Right cardiac atrium (tissue), 5 donors: ENCODE results near the gene LRRC36. TPM values are rescaled to one million over a fixed set of nuclear protein-coding genes. Genes with fewer than 3 reads are reported as not detected.

Experiments
- ATAC-seq, 2 donors: fragments of 200-7000 bp; cut with Tn5 transposase; one replicate each; pipeline versions ENCODE4 v1.8.0 to v1.9.1; 2020; ENCODE audit warnings: moderate library complexity in 2 of 2, mild to moderate bottlenecking in 1 of 2
- DNase-seq, 3 donors: peaks; one replicate each; pipeline ENCODE4 v3.0.0-alpha.2; 2020
- H3K27ac ChIP-seq: one replicate; pipeline ENCODE4 v1.5.1; 2013; ENCODE audit warnings: mild to moderate bottlenecking, low read length, control low read depth, moderate library complexity
- H3K27me3 ChIP-seq: one replicate; pipeline ENCODE4 v1.6.1; 2013; ENCODE audit not compliant: control insufficient read depth, insufficient read depth
- H3K4me1 ChIP-seq: one replicate; pipeline ENCODE4 v1.6.1; 2013; ENCODE audit warnings: low read length; ENCODE audit not compliant: control insufficient read depth, insufficient read depth
- H3K4me3 ChIP-seq: one replicate; pipeline ENCODE4 v1.5.1; 2013; ENCODE audit warnings: low read length, control low read depth
- H3K9me3 ChIP-seq: one replicate; pipeline ENCODE4 v1.6.1; 2013; ENCODE audit warnings: low read length; ENCODE audit not compliant: control insufficient read depth
- WGBS: extraction: QIAGEN DNeasy Blood & Tissue Kit; methylation state at CpG from one replicate; pipeline ENCODE4 v1.1.7; 2013; 5-methylcytosine and 5-hydroxymethylcytosine counted together
- intact Hi-C, 4 donors: fragments of 100-400 bp; cut with DNase I; formaldehyde crosslinking; loops; one replicate each; pipeline versions ENCODE4 v1.11.0 to v1.14.0; 2022 to 2023
- long read RNA-seq, 4 donors: library from polyadenylated mRNA; unstranded; transcript quantifications; one replicate each; pipeline ENCODE4 v2.0.0, GENCODE V29; 2020 to 2021
- polyA plus RNA-seq: library from polyadenylated mRNA; stranded (reverse); fragments of 200-250 nt; gene quantifications from one replicate; pipeline ENCODE4 v1.2.3, GENCODE V29; 2013
- total RNA-seq, 4 donors: library from RNA; stranded (reverse); fragmentation: NEBNext Ultra II Directional; extraction: Animal tissue kit (Norgen Biotek cat#: 25700); gene quantifications; one replicate each; pipeline ENCODE4 v1.2.1, GENCODE V29; 2021
- donor health status: healthy with polysubstance abuse.
- donor health status: DM: no; HTN: yes; CAD: no.
- donor health status: DM: no; HTN: no; CAD: no.
- donor health status: DM: no; HTN: yes; CAD: no; lungs with severe emphysema.
- donor health status: DM: yes; HTN: yes; CAD: no.

The LRRC36 gene
- total RNA-seq (under 1 TPM; 0.11 to 0.42 (median 0.29) TPM), polyA plus RNA-seq (0.36 TPM)
- long read RNA-seq, donor 1, result 0 reads
- long read RNA-seq, donor 2, result 0 reads
- long read RNA-seq, donor 3, result 0 reads
- long read RNA-seq, donor 4, result 0 reads

GRCh38 chr16:67326472-67327309, at the start of gene LRRC36, which contains the start of gene KCTD19:
Gene LRRC36, plus strand, starts transcription at chr16:67326815. Its CDS starts 48 bp downstream, at chr16:67326863.
Gene KCTD19, minus strand, starts transcription at chr16:67326741. Its CDS starts 34 bp downstream, at chr16:67326707.
- H3K27ac ChIP-seq, result no peak within 1 kb of the TSS
- 8% methylated on average over 61 of the region's 61 CpGs for WGBS

GRCh38 chr16:67277294-67277998, 49.2 kb upstream of the LRRC36 start:
- DNase-seq, result peak in 2 of 3 donors; percentile 68 to 77
- Histone ChIP-seq H3K27ac (peak overlapping the region; percentile 63), H3K9me3 (no peaks in the 10 kb centered on the region), H3K4me1 (peaks cover 2% of the 10 kb centered on the region), H3K27me3 (no peaks in the 10 kb centered on the region), H3K4me3 (no peak overlapping the region)
- WGBS, result 84% methylated on average over 4 of the region's 4 CpGs
- peak; percentile 22 to 63 for ATAC-seq
- intact Hi-C loops, result no loop called here

More at GRCh38 chr16:67326472-67327309, at the start of gene LRRC36, which contains the start of gene KCTD19:
- peaks cover 2% of the 10 kb centered on the region for H3K4me1 ChIP-seq
- H3K4me3 ChIP-seq, result peak within 1 kb of the TSS; percentile 58
- no peaks in the 10 kb centered on the region for H3K27me3 ChIP-seq
- no peaks in the 10 kb centered on the region for H3K9me3 ChIP-seq
- intact Hi-C loops, result no loop called here
- DNase-seq (peak; percentile 76 to 90 (median 89)), ATAC-seq (peak; percentile 89 to 91)

DNA sequence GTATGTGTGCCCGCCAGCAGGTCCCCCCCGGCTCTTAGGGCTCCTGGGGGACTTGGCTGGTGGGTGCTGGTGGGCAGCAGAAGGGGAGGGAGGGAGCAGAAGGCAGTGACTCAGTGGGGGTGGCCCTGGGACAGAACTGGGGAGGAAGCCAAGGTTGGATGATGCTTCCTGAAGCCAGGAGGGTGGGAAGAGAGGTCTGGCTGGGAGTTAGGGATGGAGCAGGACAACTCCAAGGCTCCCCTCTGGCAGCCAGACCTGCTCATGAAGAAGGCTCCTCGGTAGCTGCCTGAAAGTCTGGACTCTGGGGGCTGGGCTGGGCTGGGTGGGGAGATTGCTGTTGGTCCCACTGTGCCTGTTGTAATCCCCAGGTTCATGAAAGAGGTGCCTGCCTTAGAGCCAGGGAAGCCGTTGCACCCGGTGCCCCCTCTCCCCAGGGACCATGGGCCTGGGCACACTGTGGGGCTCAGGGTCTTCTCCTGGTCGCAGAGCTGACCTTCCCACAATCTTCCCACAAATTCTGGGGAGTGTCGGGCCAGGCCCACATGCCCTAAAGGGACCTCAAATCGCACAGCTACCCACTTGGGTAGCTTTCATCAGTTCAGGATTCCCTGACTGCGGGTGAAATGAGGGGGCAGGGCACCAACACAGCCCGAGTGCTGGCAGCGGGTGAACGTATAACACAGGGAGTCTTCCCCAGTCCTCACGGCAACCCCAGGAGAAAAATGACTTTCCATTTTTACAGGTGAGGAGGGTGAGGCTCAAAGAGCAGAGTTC, 48.4 kb upstream of the LRRC36 start:
- 68% methylated on average over 13 of the region's 13 CpGs for WGBS
- H3K4me1 ChIP-seq, result peaks cover 2% of the 10 kb centered on the region
- ATAC-seq (peak; percentile 24 to 64), DNase-seq (peak in 1 of 3 donors; percentile 59)
- intact Hi-C loops, result no loop called here
- no peaks in the 10 kb centered on the region for H3K27me3 ChIP-seq
- peak overlapping the region; percentile 59 for H3K4me3 ChIP-seq
- peak overlapping the region; percentile 40 for H3K27ac ChIP-seq
- no peaks in the 10 kb centered on the region for H3K9me3 ChIP-seq

- DNase-seq (peak; percentile 43 to 69 (median 69)), ATAC-seq (peak in 1 of 2 donors; percentile 15)
- Histone ChIP-seq H3K27ac (no peak overlapping the region), H3K9me3 (no peaks in the 10 kb centered on the region), H3K4me3 (peak overlapping the region; percentile 59), H3K4me1 (peaks cover 2% of the 10 kb centered on the region), H3K27me3 (no peaks in the 10 kb centered on the region)
- intact Hi-C loops, result no loop called here
- 4% methylated on average over 42 of the region's 42 CpGs for WGBS
Observed at GRCh38 chr16:67278773-67279295, 47.8 kb upstream of the LRRC36 start.

DNA sequence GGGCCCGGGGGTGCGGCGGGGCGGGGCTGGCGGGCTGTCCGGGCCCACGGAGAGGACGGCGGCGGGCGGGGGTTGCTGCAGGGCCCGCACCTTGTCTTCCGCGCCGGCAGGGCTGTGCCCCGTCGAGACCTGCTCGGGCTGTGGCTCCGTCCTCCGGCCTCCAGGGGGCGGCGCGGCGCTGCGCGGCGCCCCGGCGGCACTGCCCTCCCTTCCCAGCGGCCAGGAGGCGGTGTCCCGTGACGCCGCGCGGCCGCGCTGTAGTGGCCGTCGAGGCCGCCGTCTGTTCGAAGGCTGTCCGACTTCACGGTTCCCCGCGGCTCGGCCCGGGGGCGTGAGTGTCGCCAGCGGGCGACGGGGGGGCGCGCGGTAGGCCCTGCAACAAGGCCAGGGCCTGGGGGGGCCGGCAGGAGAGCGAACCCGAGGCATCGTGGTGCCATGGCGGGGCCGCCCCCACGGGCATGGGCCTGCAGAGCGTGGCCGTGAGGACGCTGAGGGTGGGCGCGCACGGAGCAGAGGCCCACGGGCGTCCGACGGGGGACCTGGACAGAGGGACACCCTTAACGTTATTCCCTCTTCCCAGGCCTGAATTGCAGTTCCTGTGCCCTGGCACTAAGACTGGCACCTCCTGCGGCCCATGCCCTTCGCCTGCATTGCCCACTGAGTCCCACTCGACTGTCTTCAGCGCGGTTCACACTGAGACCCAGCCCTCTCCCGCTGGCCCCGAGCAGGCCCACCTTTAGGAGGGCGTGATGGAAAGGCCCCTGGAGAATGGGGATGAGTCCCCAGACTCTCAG, 47.1 kb upstream of the LRRC36 start, which contains the start of gene PLEKHG4:
Gene PLEKHG4, plus strand, starts transcription at position 237 of the 794 bp plus-strand sequence. Its CDS starts 513 bp downstream, at position 750.
- Histone ChIP-seq H3K27ac (no peak within 1 kb of the TSS), H3K9me3 (no peaks in the 10 kb centered on the region), H3K4me1 (peaks cover 2% of the 10 kb centered on the region), H3K4me3 (peak within 1 kb of the TSS; percentile 59), H3K27me3 (no peaks in the 10 kb centered on the region)
- ATAC-seq (peak; percentile 83 to 88), DNase-seq (peak; percentile 69 to 90 (median 88))
- intact Hi-C loops, result loop anchor here in 1 of 4 donors (10.0 kb wide), 1 partner anchor 125 kb away; no protein-coding TSS in a partner anchor
- WGBS, result 25% methylated on average over 83 of the region's 83 CpGs

DNA sequence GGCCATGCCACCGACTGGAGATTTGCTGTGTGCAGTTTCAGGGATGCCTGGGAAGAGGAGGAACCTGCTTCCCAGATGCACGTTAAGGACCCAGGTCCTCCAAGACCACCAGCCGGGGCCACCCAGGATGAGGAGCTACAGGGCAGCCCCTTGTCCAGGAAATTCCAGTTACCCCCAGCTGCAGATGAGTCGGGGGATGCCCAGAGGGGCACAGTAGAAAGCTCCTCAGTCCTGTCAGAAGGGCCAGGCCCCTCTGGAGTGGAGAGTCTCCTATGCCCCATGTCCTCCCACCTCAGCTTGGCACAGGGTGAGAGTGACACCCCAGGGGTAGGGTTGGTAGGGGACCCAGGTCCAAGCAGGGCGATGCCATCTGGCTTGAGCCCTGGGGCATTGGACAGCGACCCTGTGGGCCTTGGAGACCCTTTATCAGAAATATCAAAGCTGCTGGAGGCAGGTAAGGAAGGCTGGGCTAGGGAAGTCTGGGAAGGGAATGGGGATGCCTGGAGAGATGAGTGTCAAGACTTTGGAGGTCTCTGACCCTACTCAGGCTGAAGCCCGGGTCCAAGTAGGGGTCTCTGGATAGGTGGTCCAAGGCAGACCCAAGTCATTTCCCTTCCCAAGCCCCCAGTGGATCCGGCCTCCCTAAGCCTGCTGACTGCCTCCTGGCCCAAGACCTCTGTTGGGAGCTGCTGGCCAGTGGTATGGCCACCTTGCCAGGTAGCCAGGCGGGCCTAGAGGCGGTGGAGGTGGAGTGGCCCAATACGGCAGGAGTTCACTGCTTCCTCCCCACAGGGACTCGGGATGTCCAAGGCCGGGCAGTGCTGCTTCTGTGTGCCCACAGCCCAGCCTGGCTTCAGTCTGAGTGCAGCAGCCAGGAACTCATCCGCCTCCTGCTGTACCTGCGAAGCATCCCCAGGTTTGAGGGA, 46.3 kb upstream of the LRRC36 start:
- Histone ChIP-seq H3K9me3 (no peaks in the 10 kb centered on the region), H3K4me3 (no peak overlapping the region), H3K27me3 (no peaks in the 10 kb centered on the region), H3K27ac (no peak overlapping the region), H3K4me1 (peaks cover 2% of the 10 kb centered on the region)
- DNase-seq, result no peak
- no peak for ATAC-seq
- 95% methylated on average over 15 of the region's 15 CpGs for WGBS
- intact Hi-C loops, result loop anchor here in 1 of 4 donors (10.0 kb wide), 1 partner anchor 124 kb away; no protein-coding TSS in a partner anchor

DNA sequence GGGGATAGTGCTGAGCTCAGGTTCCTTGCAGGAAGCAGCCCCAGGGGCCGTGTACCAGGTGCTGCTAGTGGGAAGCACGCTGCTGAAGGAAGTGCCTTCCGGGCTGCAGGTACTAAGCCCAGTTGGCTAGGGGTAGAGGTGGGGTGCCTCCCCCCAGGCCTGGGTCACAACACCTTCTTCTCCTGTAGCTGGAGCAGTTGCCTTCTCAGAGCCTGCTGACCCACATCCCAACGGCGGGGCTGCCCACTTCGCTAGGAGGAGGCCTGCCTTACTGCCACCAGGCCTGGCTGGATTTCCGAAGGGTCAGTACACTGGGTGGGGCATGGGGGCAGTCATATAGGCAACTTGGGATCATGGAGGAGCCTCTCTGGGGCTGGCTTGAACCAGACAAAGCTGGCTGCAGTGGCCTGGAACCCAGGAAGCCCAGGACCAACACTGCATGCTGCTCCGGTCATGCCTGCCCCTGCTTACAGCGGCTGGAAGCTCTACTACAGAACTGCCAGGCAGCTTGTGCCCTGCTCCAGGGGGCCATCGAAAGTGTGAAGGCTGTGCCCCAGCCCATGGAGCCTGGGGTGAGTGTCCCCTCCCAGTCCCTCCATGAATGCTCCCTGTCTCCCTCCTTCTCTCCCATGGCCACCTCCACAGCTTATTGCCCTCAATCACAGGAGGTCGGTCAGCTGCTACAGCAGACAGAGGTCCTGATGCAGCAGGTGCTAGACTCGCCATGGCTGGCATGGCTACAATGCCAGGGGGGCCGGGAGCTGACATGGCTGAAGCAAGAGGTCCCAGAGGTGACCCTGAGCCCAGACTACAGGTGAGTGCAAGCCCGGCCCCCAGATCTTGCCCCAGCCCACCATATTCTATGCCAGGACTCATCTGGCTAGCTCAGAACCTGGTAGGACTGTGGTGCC, 44.8 kb upstream of the LRRC36 start:
- intact Hi-C loops, result loop anchor here in 1 of 4 donors (10.0 kb wide), 1 partner anchor 123 kb away; no protein-coding TSS in a partner anchor
- no peak for ATAC-seq
- Histone ChIP-seq H3K4me3 (no peak overlapping the region), H3K27ac (no peak overlapping the region), H3K9me3 (no peaks in the 10 kb centered on the region), H3K4me1 (peaks cover 2% of the 10 kb centered on the region), H3K27me3 (no peaks in the 10 kb centered on the region)
- no peak for DNase-seq
- whole genome bisulfite sequencing, result 89% methylated on average over 14 of the region's 14 CpGs

GRCh38 chr16:67282447-67282805, 44.2 kb upstream of the LRRC36 start:
- H3K27me3 ChIP-seq, result no peaks in the 10 kb centered on the region
- ATAC-seq, result no peak
- no peak overlapping the region for H3K4me3 ChIP-seq
- H3K27ac ChIP-seq, result no peak overlapping the region
- no peaks in the 10 kb centered on the region for H3K9me3 ChIP-seq
- 98% methylated on average over 10 of the region's 10 CpGs for WGBS
- intact Hi-C loops, result loop anchor here in 1 of 4 donors (10.0 kb wide), 1 partner anchor 122 kb away; no protein-coding TSS in a partner anchor
- no peak for DNase-seq
- peaks cover under 1% of the 10 kb centered on the region for H3K4me1 ChIP-seq
